Endothelial cell of umbilical vein (primary cell): ENCODE data around the gene CYP20A1. TPM values are rescaled to one million over a fixed set of nuclear protein-coding genes. Genes with fewer than 3 reads are reported as not detected.

Source experiments
- BruUV-seq: library from RNA; stranded (reverse); fragments of 400-500 nt; replicated peaks from 2 replicates; lab custom pipeline; 2021; lab: Mats Ljungman, UMichigan
- CTCF ChIA-PET: fragments of 300-600, 350-600 bp; sonication (Branson Sonifier 250); formaldehyde crosslinking; loops from one replicate; lab custom pipeline; 2021; ENCODE audit warnings: antibody characterized with exemption, inconsistent platforms; lab: Charles Lee
- POLR2A ChIA-PET: fragments of 300-600, 350-600 bp; sonication (Branson Sonifier 250); formaldehyde crosslinking; loops from one replicate; lab custom pipeline; 2021; ENCODE audit warnings: antibody characterized with exemption, inconsistent platforms; lab: Charles Lee
- DNase-seq: peaks from one replicate; pipeline ENCODE4 v3.0.0-alpha.2; 2011; ENCODE audit warnings: low read depth, low spot score
- FAIRE-seq: peaks from 2 replicates; lab custom pipeline; 2011; peaks lifted over from hg19 to GRCh38; lab: Jason Lieb, UNC
- H2AFZ ChIP-seq: 2 replicates; pipeline ENCODE4 v1.6.0; 2012; ENCODE audit warnings: low read depth, low read length, control low read depth, inconsistent platforms
- H3K27ac ChIP-seq: 2 replicates; pipeline ENCODE4 v1.5.1; 2011; ENCODE audit warnings: low read depth, mild to moderate bottlenecking, control low read depth, low read length, moderate library complexity; ENCODE audit not compliant: insufficient read depth
- H3K27me3 ChIP-seq, 2 experiments: 2 replicates each; pipeline versions ENCODE4 v1.6.0 to v1.6.1; 2011; ENCODE audit warnings: low read length in 2 of 2, mixed read lengths in 1 of 2; ENCODE audit not compliant: control insufficient read depth in 2 of 2, insufficient read depth in 2 of 2
- H3K36me3 ChIP-seq, 2 experiments: 2 replicates in 1 of 2; 3 replicates in 1 of 2; pipeline ENCODE4 v1.5.1; 2011; ENCODE audit warnings: low read length in 2 of 2, mild to moderate bottlenecking in 1 of 2, moderate library complexity in 1 of 2; ENCODE audit not compliant: control insufficient read depth in 2 of 2, insufficient read depth in 2 of 2; ENCODE audit errors: extremely low read depth in 1 of 2
- H3K4me1 ChIP-seq: 3 replicates; pipeline ENCODE4 v1.5.1; 2011; ENCODE audit warnings: mild to moderate bottlenecking, low read length; ENCODE audit not compliant: control insufficient read depth, insufficient read depth; ENCODE audit errors: extremely low read depth
- H3K4me2 ChIP-seq: 2 replicates; pipeline ENCODE4 v1.6.1; 2011; ENCODE audit warnings: low read length, control low read depth, mixed read lengths; ENCODE audit not compliant: insufficient read depth
- H3K4me3 ChIP-seq, 3 experiments: fragments of 200-600 bp in 1 of 3; sonication (generic), shearing (Covaris generic) in 1 of 3; replicated peaks in 1 of 3; 2 replicates each; pipeline ENCODE4 v1.5.1; 2011 to 2016; ENCODE audit warnings: control low read depth in 3 of 3, low read length in 3 of 3, mild to moderate bottlenecking in 2 of 3, inconsistent platforms in 1 of 3, low read depth in 1 of 3, moderate library complexity in 1 of 3; ENCODE audit not compliant: insufficient read depth in 1 of 3
- H3K79me2 ChIP-seq: 2 replicates; pipeline ENCODE4 v1.6.0; 2012; ENCODE audit warnings: low read length, inconsistent platforms; ENCODE audit not compliant: control insufficient read depth, insufficient read depth
- H3K9ac ChIP-seq: replicated peaks from 2 replicates; pipeline ENCODE3; 2011; ENCODE audit warnings: low read length, control low read depth; ENCODE audit not compliant: insufficient read depth; ENCODE audit errors: extremely low read depth
- H3K9me1 ChIP-seq: replicated peaks from 3 replicates; pipeline ENCODE4 v1.6.0; 2011; ENCODE audit warnings: mild to moderate bottlenecking, low read length; ENCODE audit not compliant: control insufficient read depth, insufficient read depth; ENCODE audit errors: extremely low read depth
- H3K9me3 ChIP-seq: replicated peaks from 2 replicates; pipeline ENCODE4 v1.5.1; 2012; ENCODE audit warnings: low read length, inconsistent platforms; ENCODE audit not compliant: control insufficient read depth, insufficient read depth
- H4K20me1 ChIP-seq: replicated peaks from 2 replicates; pipeline ENCODE3; 2011; ENCODE audit warnings: mild to moderate bottlenecking, low read length; ENCODE audit not compliant: control insufficient read depth, insufficient read depth; ENCODE audit errors: extremely low read depth
- CTCF ChIP-seq, 2 donors: IDR thresholded peaks; 1 replicate in 1 of 2; 2 replicates in 1 of 2; pipeline ENCODE4 v1.5.1; 2011; ENCODE audit warnings: low read length in 2 of 2, mild to moderate bottlenecking in 2 of 2, moderate library complexity in 2 of 2, control low read depth in 1 of 2, inconsistent platforms in 1 of 2, low read depth in 1 of 2; ENCODE audit not compliant: insufficient read depth in 1 of 2; ENCODE audit errors: extremely low read depth in 1 of 2
- EZH2 ChIP-seq: IDR thresholded peaks from 2 replicates; pipeline ENCODE4 v1.6.1; 2012; ENCODE audit warnings: borderline replicate concordance, low read depth, mild to moderate bottlenecking, moderate library complexity, low read length, inconsistent platforms; ENCODE audit not compliant: severe bottlenecking
- FOS ChIP-seq: IDR thresholded peaks from 2 replicates; pipeline ENCODE4 v1.6.1; 2011; ENCODE audit warnings: mild to moderate bottlenecking, low read length, moderate library complexity, borderline replicate concordance; ENCODE audit not compliant: insufficient read depth
- GATA2 ChIP-seq: IDR thresholded peaks from 2 replicates; pipeline ENCODE4 v1.7.0; 2011; ENCODE audit warnings: low read depth, mild to moderate bottlenecking, moderate library complexity, mixed read lengths, low read length; ENCODE audit not compliant: insufficient read length, insufficient read depth
- JUN ChIP-seq: IDR thresholded peaks from 2 replicates; pipeline ENCODE4 v1.6.1; 2011; ENCODE audit warnings: borderline replicate concordance, low read depth; ENCODE audit not compliant: insufficient read length, insufficient read depth
- MAX ChIP-seq: IDR thresholded peaks from 2 replicates; pipeline ENCODE4 v1.6.1; 2011; ENCODE audit not compliant: insufficient read depth, insufficient read length
- MYC ChIP-seq: IDR thresholded peaks from one replicate; pipeline ENCODE4 v1.6.1; 2011; ENCODE audit warnings: mild to moderate bottlenecking, low read depth, low read length
- POLR2A ChIP-seq: IDR thresholded peaks from 2 replicates; pipeline ENCODE4 v1.6.1; 2012; ENCODE audit warnings: low read depth, mild to moderate bottlenecking, control low read depth, low read length
- POLR2AphosphoS5 ChIP-seq: IDR thresholded peaks from 2 replicates; pipeline ENCODE4 v1.6.1; 2012; ENCODE audit warnings: low read depth, mild to moderate bottlenecking, control low read depth, low read length, moderate library complexity; ENCODE audit not compliant: insufficient read depth
- dilution Hi-C: fragments of 300-500 bp; cut with MboI; formaldehyde crosslinking; loops from one replicate; pipeline ENCODE4 v1.15.0; 2019; ENCODE audit warnings: low sequenced_read_pairs; ENCODE audit not compliant: extremely low pct_ligation_motif_present
- intact Hi-C: fragments of 100-400 bp; cut with micrococcal nuclease; formaldehyde crosslinking; loops from one replicate; pipeline ENCODE4 v1.10.0; 2022
- polyA plus RNA-seq, 4 experiments: library from polyadenylated mRNA; depleted of rRNA in 3 of 4; stranded (reverse) in 3 of 4; unstranded in 1 of 4; fragments of >200 nt; gene quantifications; 2 replicates each; pipeline versions ENCODE4 v1.2.1 to v1.2.3, GENCODE V29; 2011 to 2012; ENCODE audit warnings: missing spikeins in 1 of 4
- small RNA-seq: library from RNA; depleted of rRNA; stranded (forward); fragments of <200 nt; gene quantifications from one replicate; pipeline ENCODE3, GENCODE V24; 2012; ENCODE audit warnings: low replicate concordance, low read depth; ENCODE audit not compliant: insufficient read depth, insufficient read length
- total RNA-seq: library from RNA; stranded (reverse); gene quantifications from 2 replicates; pipeline ENCODE4 v1.2.3, GENCODE V29; 2021

CYP20A1 gene
- total and polyA plus RNA-seq, 2 donors (not counting 3 experiments of a cell fraction or from before 2014, with no cell fraction given): 9.6 to 26.5 TPM

GRCh38 chr2:203354966-203355365 lies 116.1 kb downstream of the CYP20A1 start:
- TF ChIP-seq MAX (no peak), CTCF (IDR thresholded peaks at IDR 0.05; ENCODE audit: extremely low read depth in 1 of 2, insufficient read depth in 1 of 2, low read depth in 1 of 2, low read length in 2 of 2) (no peak), MYC (no peak), JUN (no peak), FOS (no peak), EZH2 (no peak), POLR2AphosphoS5 (no peak), POLR2A (no peak), GATA2 (no peak)
- H3K4me2 ChIP-seq: no peak overlapping the region
- dilution Hi-C loops: no loop called here
- H3K27me3 ChIP-seq: no peaks in the 10 kb centered on the region
- no peak for FAIRE-seq
- H3K4me3 ChIP-seq: no peak overlapping the region
- no peaks in the 10 kb centered on the region for H3K4me1 ChIP-seq
- DNase-seq: peak; percentile 18
- no TSS peak for BruUV-seq
- intact Hi-C loops: no loop called here
- no peaks in the 10 kb centered on the region for H3K9me1 ChIP-seq
- no peaks in the 10 kb centered on the region for H3K9me3 ChIP-seq
- CTCF ChIA-PET: no interaction called here
- peaks cover 32% of the 10 kb centered on the region for H3K79me2 ChIP-seq
- POLR2A ChIA-PET: no interaction called here
- H2AFZ ChIP-seq: no peak overlapping the region
- H4K20me1 ChIP-seq: no peaks in the 10 kb centered on the region
- no peaks in the 10 kb centered on the region for H3K36me3 ChIP-seq
- H3K27ac ChIP-seq: no peak overlapping the region
- H3K9ac ChIP-seq: no peak overlapping the region

Small RNAs within 50 kb of the gene (small RNA-seq; reads per million reads assigned to genes)
- not detected for gene RN7SL670P

Other genes starting within 250 kb of the CYP20A1 start
- 23.3 and 23.4 TPM in 2 replicates for gene NBEAL1, start 224.1 kb upstream of the CYP20A1 start, total RNA-seq
- gene NBEAL1, start 224.1 kb upstream of the CYP20A1 start, polyA plus RNA-seq: 1.4 and 2.1 TPM in 2 replicates
- 61.0 and 74.4 TPM in 2 replicates for gene ABI2, start 89.4 kb downstream of the CYP20A1 start, total RNA-seq
- gene ABI2, start 89.4 kb downstream of the CYP20A1 start, polyA plus RNA-seq: 30.9 and 35.7 TPM in 2 replicates